Cerebellar cortex (tissue), 1 donor: ENCODE results near the gene MCCC2.
A peak's percentile ranks its signal among the peaks of the same experiment; 100 is the strongest.
"Not testable (repeated sequence)": the region's sequence is repeated elsewhere in the genome, so short reads cannot be mapped to it uniquely, and the experiment has no call there.

ENCODE experiments used
- DNase-seq: peaks from one replicate; pipeline ENCODE4 v3.0.0-alpha.2; 2015; ENCODE audit warnings: low spot score

The MCCC2 gene

GRCh38 chr5:71586941-71587765 is at the start of gene MCCC2:
Gene MCCC2 (plus strand): TSS chr5:71587340. CDS start chr5:71587426, 86 bp downstream.
- DNase-seq, result peak; percentile 95

- peak; percentile 5 for DNase-seq
These were observed 49.5 kb upstream of the MCCC2 start for GRCh38 chr5:71537687-71538086.

DNA sequence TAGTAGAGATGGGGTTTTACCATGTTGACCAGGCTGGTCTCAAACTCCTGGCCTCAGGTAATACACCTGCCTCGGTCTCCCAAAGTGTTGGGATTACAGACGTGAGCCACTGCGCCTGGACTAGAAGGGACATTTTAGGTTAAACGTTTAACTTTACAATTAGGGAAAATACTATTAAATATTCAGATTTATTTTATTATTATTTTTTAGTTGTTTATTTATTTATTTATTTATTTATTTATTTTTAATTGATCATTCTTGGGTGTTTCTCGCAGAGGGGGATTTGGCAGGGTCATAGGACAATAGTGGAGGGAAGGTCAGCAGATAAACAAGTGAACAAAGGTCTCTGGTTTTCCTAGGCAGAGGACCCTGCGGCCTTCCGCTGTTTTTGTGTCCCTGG is 36.3 kb upstream of the MCCC2 start:
- DNase-seq, result not testable (repeated sequence)

GRCh38 chr5:71551582-71551981 is 35.6 kb upstream of the MCCC2 start:
- DNase-seq, result not testable (repeated sequence)

- DNase-seq, result not testable (repeated sequence)
These were observed 35.0 kb upstream of the MCCC2 start for GRCh38 chr5:71552026-71552749.

GRCh38 chr5:71563161-71563560 is 24.0 kb upstream of the MCCC2 start:
- no peak for DNase-seq

DNA sequence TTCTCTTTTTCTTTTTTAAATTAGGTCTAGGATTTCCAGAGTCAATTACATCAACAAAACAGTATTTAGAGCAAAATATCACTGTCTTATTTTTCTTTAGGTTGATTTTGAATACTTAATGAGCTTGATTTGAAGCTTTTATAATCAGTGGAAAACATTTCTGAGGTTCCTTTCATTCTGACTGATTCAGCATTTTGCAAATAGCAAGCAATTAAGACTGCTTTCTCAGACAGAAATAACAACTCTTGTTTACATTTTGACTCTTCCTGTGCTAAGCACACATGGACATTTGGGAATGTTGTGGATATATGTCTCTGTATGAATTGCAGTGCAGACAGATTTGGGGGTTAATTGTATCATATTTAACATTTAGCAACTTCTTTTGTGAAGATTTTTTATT is 22.2 kb upstream of the MCCC2 start:
- no peak for DNase-seq

- DNase-seq, result no peak
These were observed 17.2 kb upstream of the MCCC2 start for GRCh38 chr5:71569748-71570509.

DNA sequence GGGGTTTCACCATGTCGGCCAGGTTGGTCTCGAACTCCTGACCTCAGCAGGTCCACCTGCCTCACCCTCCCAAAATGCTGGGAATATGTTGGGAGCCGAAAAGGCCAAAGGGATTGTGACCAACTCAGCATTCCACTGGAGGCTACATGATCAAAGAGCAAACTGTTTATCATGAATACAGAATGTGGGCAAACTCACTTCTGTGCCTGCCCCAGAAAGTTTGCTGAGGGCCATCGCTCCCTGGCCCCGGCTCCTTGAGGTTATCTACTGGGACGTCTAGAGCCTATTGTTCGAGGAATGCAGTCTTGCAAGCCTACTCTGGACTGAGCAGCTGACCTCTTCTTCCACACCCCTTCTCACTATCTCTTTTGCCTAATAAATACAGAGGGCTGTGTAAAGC is 15.3 kb upstream of the MCCC2 start:
- DNase-seq, result not testable (repeated sequence)

DNA sequence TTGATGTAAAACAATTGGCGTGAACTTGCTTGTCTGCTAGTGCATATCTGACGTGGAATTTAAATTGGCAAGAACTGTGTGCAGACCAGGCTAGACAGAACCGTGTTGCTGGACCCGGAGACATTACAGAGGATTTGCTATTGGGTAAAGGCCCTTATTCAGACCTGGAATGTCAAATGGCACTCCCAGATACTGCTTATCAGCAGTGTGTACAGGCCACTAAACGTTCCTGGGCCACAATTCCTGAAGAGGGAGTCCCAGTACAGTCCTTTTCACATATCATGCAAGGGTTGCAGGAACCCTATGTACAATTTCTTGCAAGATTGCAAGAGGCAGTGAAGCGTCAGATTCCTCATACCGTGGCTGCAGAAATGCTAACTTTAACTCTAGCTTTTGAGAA is 13.5 kb upstream of the MCCC2 start:
- DNase-seq, result no peak

- DNase-seq, result not testable (repeated sequence)
These were observed 11.6 kb upstream of the MCCC2 start for GRCh38 chr5:71575588-71575987.

GRCh38 chr5:71576241-71576640 is 10.9 kb upstream of the MCCC2 start:
- DNase-seq, result no peak

GRCh38 chr5:71577839-71578238 is 9.3 kb upstream of the MCCC2 start:
- DNase-seq, result not testable (repeated sequence)

- no peak for DNase-seq
These were observed 4.1 kb upstream of the MCCC2 start for GRCh38 chr5:71582945-71583584.

GRCh38 chr5:71586052-71586940 is 844 bp upstream of the MCCC2 start:
- DNase-seq, result no peak

- no peak for DNase-seq
These were observed 809 bp downstream of the MCCC2 start for GRCh38 chr5:71587766-71588532.

GRCh38 chr5:71588533-71588885 is 1.4 kb downstream of the MCCC2 start:
- no peak for DNase-seq

DNA sequence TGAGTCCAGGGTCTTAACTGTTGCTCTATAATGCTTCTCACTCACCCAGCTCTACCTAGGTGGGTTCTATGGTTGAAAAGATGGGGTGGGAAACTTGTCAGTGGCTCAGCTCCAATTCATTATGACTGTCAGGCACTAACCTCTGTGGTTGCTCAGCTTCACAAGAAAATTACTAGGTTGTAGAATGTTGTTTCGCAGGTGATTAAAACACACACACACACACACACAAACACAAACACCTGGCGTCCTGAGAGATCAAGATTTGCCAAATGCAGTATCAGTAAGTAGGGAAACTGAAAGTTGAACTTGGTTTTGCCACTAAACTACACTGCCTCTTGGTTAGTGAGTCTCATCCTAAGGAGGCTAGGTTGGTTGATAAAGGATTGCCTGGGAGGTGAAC is 2.8 kb downstream of the MCCC2 start:
- DNase-seq, result no peak

GRCh38 chr5:71591100-71591499 is 4.0 kb downstream of the MCCC2 start:
- DNase-seq, result no peak

GRCh38 chr5:71596169-71596568 is 9.0 kb downstream of the MCCC2 start:
- DNase-seq, result no peak
